ENCODE results near the gene NEK10. TPM values are rescaled to one million over a fixed set of nuclear protein-coding genes. Genes with fewer than 3 reads are reported as not detected.

The NEK10 gene
- total RNA-seq, 4 donors from 2014 or later = 0.58 to 2.5 (median 1.1) TPM

DNA sequence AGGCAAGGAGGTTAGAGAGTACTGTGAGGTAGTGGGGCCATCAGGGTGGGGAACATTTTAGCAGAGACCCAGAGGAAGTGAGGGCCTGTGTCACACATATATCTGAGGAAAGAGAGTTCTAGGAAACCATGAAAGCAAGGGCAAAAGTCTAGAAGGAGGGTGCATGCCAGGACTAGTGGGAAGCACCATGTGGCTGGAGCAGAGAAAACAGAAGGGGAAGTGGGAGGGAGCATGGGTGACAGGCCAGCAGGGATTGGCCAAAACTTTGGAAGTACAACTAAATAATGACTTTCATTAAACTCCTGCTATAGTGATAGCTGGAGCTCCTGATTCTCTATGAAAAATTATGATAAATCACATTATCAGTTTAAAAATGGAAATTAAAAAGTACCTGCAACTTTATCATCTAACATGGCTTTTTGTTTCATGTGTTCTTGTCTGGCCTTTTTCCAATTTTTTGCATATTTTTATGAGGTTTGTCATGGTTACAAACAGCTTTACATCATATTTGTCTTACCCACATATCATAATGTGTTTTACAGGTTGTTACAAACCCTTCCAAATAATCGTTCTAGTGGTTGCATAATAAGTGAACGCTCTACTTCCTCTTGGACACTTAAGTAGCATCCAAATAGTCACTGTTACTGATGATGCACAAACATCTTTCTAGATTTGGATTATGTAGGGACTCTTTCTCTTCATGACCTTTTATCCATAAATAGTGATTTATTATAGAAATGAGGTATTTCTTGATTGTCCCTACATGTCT lies 168.3 kb downstream of the NEK10 start:
- no peak for DNase-seq (ENCODE audit: extremely low spot score)
- TF ChIP-seq, protein P1, sequence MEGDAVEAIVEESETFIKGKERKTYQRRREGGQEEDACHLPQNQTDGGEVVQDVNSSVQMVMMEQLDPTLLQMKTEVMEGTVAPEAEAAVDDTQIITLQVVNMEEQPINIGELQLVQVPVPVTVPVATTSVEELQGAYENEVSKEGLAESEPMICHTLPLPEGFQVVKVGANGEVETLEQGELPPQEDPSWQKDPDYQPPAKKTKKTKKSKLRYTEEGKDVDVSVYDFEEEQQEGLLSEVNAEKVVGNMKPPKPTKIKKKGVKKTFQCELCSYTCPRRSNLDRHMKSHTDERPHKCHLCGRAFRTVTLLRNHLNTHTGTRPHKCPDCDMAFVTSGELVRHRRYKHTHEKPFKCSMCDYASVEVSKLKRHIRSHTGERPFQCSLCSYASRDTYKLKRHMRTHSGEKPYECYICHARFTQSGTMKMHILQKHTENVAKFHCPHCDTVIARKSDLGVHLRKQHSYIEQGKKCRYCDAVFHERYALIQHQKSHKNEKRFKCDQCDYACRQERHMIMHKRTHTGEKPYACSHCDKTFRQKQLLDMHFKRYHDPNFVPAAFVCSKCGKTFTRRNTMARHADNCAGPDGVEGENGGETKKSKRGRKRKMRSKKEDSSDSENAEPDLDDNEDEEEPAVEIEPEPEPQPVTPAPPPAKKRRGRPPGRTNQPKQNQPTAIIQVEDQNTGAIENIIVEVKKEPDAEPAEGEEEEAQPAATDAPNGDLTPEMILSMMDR (IDR thresholded peaks at IDR 0.05) = no peak
- TF ChIP-seq POLR2A (IDR thresholded peaks at IDR 0.05; ENCODE audit: low read depth) = no peak
- TF ChIP-seq POLR2AphosphoS5 (IDR thresholded peaks at IDR 0.05) = no peak

DNA sequence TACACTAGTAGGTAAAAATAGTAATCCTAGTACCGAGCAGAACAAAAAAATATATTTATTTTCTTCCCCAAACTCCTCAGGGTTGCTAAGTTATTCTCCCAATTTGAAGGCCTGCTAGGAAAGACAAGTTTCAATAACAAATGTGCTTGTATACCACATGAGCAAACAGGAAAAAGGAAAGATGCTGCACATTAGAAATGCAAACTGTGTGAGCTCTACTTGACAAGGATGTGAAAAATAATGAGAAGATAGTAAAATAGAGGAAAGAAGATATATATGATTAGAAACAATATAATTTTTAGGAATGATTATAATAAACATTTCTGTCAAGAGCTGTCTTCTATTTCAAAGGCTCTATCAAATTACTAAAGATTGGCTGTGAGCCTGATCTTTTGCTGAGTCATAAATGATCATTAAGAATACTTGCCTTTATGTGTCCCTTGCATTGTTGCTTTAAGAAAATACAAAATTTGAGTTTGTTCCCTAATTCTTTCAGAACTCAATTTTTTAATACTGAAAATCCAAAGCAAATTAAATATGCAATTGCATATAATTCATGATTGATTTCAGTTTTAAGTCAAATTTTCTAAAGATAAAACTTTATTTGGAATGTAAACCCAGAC lies 174.2 kb downstream of the NEK10 start:
- WGBS = 14% methylated on average over 1 of the region's 1 CpG
- H3K4me1 ChIP-seq = peaks cover 0 to 15% (median 8%) of the 10 kb centered on the region in 4 donors
- no peaks in the 10 kb centered on the region for H3K9me3 ChIP-seq
- no peak overlapping the region for H3K4me3 ChIP-seq
- no peak overlapping the region for H3K27ac ChIP-seq (replicated peaks in 1 of 4)
- intact Hi-C loops (cut with DNase I) = no loop called here
- TF ChIP-seq, protein P1 (IDR thresholded peaks at IDR 0.05) = no peak
- no peak for TF ChIP-seq EP300 (IDR thresholded peaks at IDR 0.05)
- no peak for TF ChIP-seq POLR2A (IDR thresholded peaks at IDR 0.05; ENCODE audit: low read depth)
- TF ChIP-seq POLR2AphosphoS5 (IDR thresholded peaks at IDR 0.05) = no peak
- no peaks in the 10 kb centered on the region for H3K36me3 ChIP-seq
- DNase-seq (ENCODE audit: extremely low spot score) = no peak
- no peaks in the 10 kb centered on the region for H3K27me3 ChIP-seq

More for the DNA sequence above, 168.3 kb downstream of the NEK10 start:
- Histone ChIP-seq H3K27me3 (no peaks in the 10 kb centered on the region), H3K4me3 (no peak overlapping the region), H3K4me1 (no peaks in the 10 kb centered on the region), H3K36me3 (no peaks in the 10 kb centered on the region), H3K9me3 (no peaks in the 10 kb centered on the region), H3K27ac (replicated peaks in 1 of 4) (no peak overlapping the region)
- 75% methylated on average over 2 of the region's 2 CpGs for WGBS
- intact Hi-C loops (cut with DNase I) = no loop called here

DNA sequence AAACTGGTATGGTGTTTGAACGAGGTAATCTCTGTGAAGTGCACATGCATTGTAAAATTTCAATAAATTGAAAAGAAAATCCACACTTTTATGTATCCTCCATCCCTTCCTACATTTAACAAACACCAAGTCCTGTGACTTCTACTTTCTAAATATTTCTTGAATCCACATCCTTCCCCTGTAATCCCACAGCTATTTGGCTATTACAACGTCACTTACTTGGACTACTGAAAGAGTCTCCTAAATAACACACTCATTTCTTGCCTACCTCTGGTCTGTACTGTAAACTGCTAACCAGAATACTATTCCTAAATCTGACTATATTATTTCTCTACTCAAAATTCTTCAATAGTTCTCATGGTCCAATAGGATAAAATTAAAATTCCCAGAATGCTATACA lies 176.1 kb downstream of the NEK10 start:
- DNase-seq (ENCODE audit: extremely low spot score) = no peak
- TF ChIP-seq, protein P1 (IDR thresholded peaks at IDR 0.05) = no peak
- TF ChIP-seq POLR2AphosphoS5 (IDR thresholded peaks at IDR 0.05) = no peak
- no peak for TF ChIP-seq EP300 (IDR thresholded peaks at IDR 0.05)
- TF ChIP-seq POLR2A (IDR thresholded peaks at IDR 0.05; ENCODE audit: low read depth) = no peak
- H3K4me1 ChIP-seq = peaks cover 0 to 15% (median 8%) of the 10 kb centered on the region in 4 donors
- no peaks in the 10 kb centered on the region for H3K27me3 ChIP-seq
- no peaks in the 10 kb centered on the region for H3K9me3 ChIP-seq
- H3K4me3 ChIP-seq = no peak overlapping the region
- WGBS = 91% methylated on average over 2 of the region's 2 CpGs
- intact Hi-C loops (cut with DNase I) = no loop called here
- H3K27ac ChIP-seq (replicated peaks in 1 of 4) = no peak overlapping the region
- H3K36me3 ChIP-seq = no peaks in the 10 kb centered on the region

DNA sequence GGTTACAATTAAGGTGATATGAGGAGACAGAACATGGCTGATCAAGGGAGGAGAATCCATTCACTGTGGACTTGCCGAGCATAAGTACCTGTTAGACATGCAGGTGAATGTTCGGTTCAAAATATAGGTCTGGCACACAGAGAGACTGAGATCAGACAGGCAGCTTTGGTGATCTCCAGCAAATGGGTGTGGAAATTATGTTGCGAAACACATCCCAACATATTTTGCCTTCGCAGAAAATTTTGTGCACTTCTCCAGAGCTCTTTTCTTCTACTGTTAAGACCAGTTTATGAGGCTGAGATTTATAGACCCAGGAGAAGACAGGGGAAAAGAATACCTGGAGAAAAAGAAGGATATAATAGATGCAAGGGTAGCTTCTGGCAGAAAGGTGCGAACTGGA lies 183.2 kb downstream of the NEK10 start:
- Histone ChIP-seq H3K4me1 (no peaks in the 10 kb centered on the region), H3K36me3 (no peaks in the 10 kb centered on the region), H3K27ac (replicated peaks in 1 of 4) (no peak overlapping the region), H3K27me3 (no peaks in the 10 kb centered on the region), H3K4me3 (no peak overlapping the region), H3K9me3 (no peaks in the 10 kb centered on the region)
- no peak for DNase-seq (ENCODE audit: extremely low spot score)
- TF ChIP-seq EP300 (IDR thresholded peaks at IDR 0.05) = no peak
- no peak for TF ChIP-seq POLR2AphosphoS5 (IDR thresholded peaks at IDR 0.05)
- TF ChIP-seq POLR2A (IDR thresholded peaks at IDR 0.05; ENCODE audit: low read depth) = no peak
- TF ChIP-seq, protein P1 (IDR thresholded peaks at IDR 0.05) = no peak
- intact Hi-C loops (cut with DNase I) = no loop called here
- WGBS = 92% methylated on average over 5 of the region's 5 CpGs
